K562 (cell line): Measurements from ENCODE around the gene KDM4F.

Source experiments
- CHD7 ChIP-seq: fragments of 200-600 bp; sonication (generic); IDR thresholded peaks from one replicate; pipeline ENCODE4 v1.6.1; 2012; ENCODE audit warnings: mild to moderate bottlenecking, low read depth, low read length, inconsistent platforms
- CTCF ChIP-seq, 3 experiments: IDR thresholded peaks in 2 of 3; conservative IDR thresholded peaks in 1 of 3; 2 replicates each; pipeline ENCODE4 v1.5.1; 2011 to 2012; ENCODE audit warnings: low read length in 3 of 3, mild to moderate bottlenecking in 3 of 3, control low read depth in 2 of 3, improper control_type of control experiment in 1 of 3, inconsistent platforms in 1 of 3, low read depth in 1 of 3, mixed read lengths in 1 of 3, moderate library complexity in 1 of 3; ENCODE audit not compliant: insufficient read depth in 2 of 3
- FOXK1 ChIP-seq: sonication (generic); formaldehyde crosslinking; IDR thresholded peaks from 2 replicates; pipeline ENCODE4 v1.8.0; 2022; ENCODE audit warnings: missing genetic modification reagents, mild to moderate bottlenecking, borderline replicate concordance
- HDAC2 ChIP-seq: fragments of 450-650 bp; IDR thresholded peaks from 2 replicates; pipeline ENCODE4 v1.6.1; 2016; ENCODE audit warnings: mild to moderate bottlenecking
- HMG20A ChIP-seq: fragments of 450-650 bp; formaldehyde crosslinking; conservative IDR thresholded peaks from 2 replicates; pipeline ENCODE4 v1.4.0; 2020; ENCODE audit warnings: mild to moderate bottlenecking, mixed read lengths
- HMG20B ChIP-seq: fragments of 250-450 bp; sonication (Bioruptor Pico); IDR thresholded peaks from 2 replicates; pipeline ENCODE4 v1.5.0; 2021; ENCODE audit warnings: mild to moderate bottlenecking
- MED1 ChIP-seq: sonication (generic); formaldehyde crosslinking; IDR thresholded peaks from 2 replicates; pipeline ENCODE4 v1.8.1; 2023; ENCODE audit warnings: missing genetic modification reagents, borderline replicate concordance
- SMARCC2 ChIP-seq: fragments of 450-650 bp; IDR thresholded peaks from 2 replicates; pipeline ENCODE4 v1.6.1; 2017; ENCODE audit warnings: antibody characterized with exemption, moderate library complexity, mild to moderate bottlenecking, low read depth
- TFE3 ChIP-seq: fragments of 450-650 bp; formaldehyde crosslinking; IDR thresholded peaks from 2 replicates; pipeline ENCODE4 v1.4.0; 2020; ENCODE audit warnings: mild to moderate bottlenecking, mixed read lengths
- YY1 ChIP-seq, 3 experiments: IDR thresholded peaks; 2 replicates each; pipeline ENCODE4 v1.6.1; 2011; ENCODE audit warnings: low read length in 2 of 3, mild to moderate bottlenecking in 2 of 3, moderate library complexity in 2 of 3, borderline replicate concordance in 1 of 3, control low read depth in 1 of 3, low read depth in 1 of 3; ENCODE audit not compliant: insufficient read depth in 3 of 3, insufficient replicate concordance in 2 of 3, control insufficient read depth in 1 of 3, insufficient read length in 1 of 3; ENCODE audit errors: extremely low read depth in 1 of 3
- ZBTB1 ChIP-seq: sonication (generic); formaldehyde crosslinking; IDR thresholded peaks from 2 replicates; pipeline ENCODE4 v1.8.1; 2023; ENCODE audit warnings: missing genetic modification reagents, low read depth, mild to moderate bottlenecking, borderline replicate concordance
- ZEB2 ChIP-seq: fragments of 450-650 bp; IDR thresholded peaks from 2 replicates; pipeline ENCODE4 v1.6.1; 2016

GRCh38 chr11:95055283-95055897 lies 6.2 kb downstream of the KDM4F start:
- TF ChIP-seq HDAC2 = no peak
- TF ChIP-seq TFE3 = no peak
- TF ChIP-seq CTCF (IDR thresholded peaks at IDR 0.05 in 2 of 3, conservative IDR thresholded peaks at IDR 0.05 in 1 of 3; ENCODE audit: insufficient read depth in 2 of 3, low read depth in 1 of 3, low read length in 3 of 3) = no peak
- TF ChIP-seq ZEB2 = no peak
- TF ChIP-seq MED1 (CRISPR knock-in tag) = no peak
- TF ChIP-seq CHD7 = no peak
- no peak for TF ChIP-seq HMG20B
- TF ChIP-seq SMARCC2 = no peak
- TF ChIP-seq YY1 (IDR thresholded peaks at IDR 0.05; ENCODE audit: borderline replicate concordance in 1 of 3, control insufficient read depth in 1 of 3, extremely low read depth in 1 of 3, insufficient read depth in 3 of 3, insufficient read length in 1 of 3, insufficient replicate concordance in 2 of 3, low read depth in 1 of 3, low read length in 2 of 3) = no peak
- TF ChIP-seq HMG20A (CRISPR knock-in tag) = no peak
- no peak for TF ChIP-seq ZBTB1
- no peak for TF ChIP-seq FOXK1 (CRISPR knock-in tag)
